ENCODE results near the gene DOK1.
"Not testable (repeated sequence)": the region's sequence is repeated elsewhere in the genome, so short reads cannot be mapped to it uniquely, and the experiment has no call there.

The DOK1 gene

GRCh38 chr2:74548285-74548899 lies 6.1 kb upstream of the DOK1 start:
- peak overlapping the region; percentile 69 for H3K4me3 ChIP-seq (ENCODE audit: low read depth, low read length)

DNA sequence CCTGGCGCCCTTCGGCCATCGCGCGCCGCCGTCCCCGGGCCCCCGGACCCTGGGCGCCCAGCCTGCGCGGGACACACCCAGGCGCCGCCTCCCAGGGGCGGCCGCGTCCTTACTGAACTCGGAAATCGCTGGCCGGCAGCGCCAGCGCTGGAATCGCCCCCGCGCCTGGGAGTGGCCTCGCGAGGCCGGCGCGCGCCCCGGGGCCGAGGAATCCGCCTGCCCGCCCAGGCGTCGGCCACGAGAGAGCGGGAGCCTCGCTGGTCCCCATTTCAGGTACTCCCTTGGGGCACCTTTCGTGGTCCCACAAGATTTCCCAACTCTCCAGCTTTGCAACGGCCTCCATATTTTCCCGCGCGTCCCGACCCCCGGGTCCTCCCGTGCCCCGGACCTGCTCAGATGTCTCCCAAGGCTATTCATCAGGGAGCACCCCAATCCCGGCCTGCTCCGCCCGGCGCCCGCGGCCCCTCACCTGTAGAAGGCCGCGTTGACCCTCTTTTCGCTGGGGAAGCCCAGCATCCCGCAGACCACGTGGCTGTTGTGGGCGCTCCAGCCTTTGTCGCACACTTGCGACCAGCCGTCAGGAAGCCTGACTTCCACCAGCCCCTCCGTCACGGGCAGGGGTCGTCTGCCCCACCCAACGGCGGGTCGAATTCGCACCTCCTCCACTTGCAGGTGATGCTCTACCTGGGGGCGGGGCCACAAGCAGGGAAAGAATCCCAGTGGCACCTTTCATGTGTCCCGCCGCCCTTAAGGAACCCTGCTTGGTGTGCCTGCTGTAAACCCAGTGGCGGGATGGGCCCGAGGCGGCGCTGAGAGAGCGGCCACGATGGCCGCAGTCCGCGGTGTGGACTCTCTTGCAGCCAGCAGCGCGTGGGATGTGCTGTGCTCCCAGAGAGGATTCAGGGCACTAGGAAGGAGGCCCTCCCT lies 5.4 kb upstream of the DOK1 start:
- peak overlapping the region; percentile 69 for H3K4me3 ChIP-seq (ENCODE audit: low read depth, low read length)

GRCh38 chr2:74550231-74550630 lies 4.3 kb upstream of the DOK1 start:
- H3K4me3 ChIP-seq (ENCODE audit: low read depth, low read length) = no peak overlapping the region

- H3K4me3 ChIP-seq (ENCODE audit: low read depth, low read length) = no peak overlapping the region
Measured at GRCh38 chr2:74551530-74551929, 3.0 kb upstream of the DOK1 start.

- no peak overlapping the region for H3K4me3 ChIP-seq (ENCODE audit: low read depth, low read length)
Measured at GRCh38 chr2:74551942-74552913, 2.3 kb upstream of the DOK1 start.

GRCh38 chr2:74552914-74553811 lies 1.4 kb upstream of the DOK1 start:
- peak overlapping the region; percentile 88 for H3K4me3 ChIP-seq (ENCODE audit: low read depth, low read length)

- peak overlapping the region; percentile 88 for H3K4me3 ChIP-seq (ENCODE audit: low read depth, low read length)
Measured at GRCh38 chr2:74554820-74555531, 456 bp downstream of the DOK1 start.

GRCh38 chr2:74555610-74556103 lies 1.1 kb downstream of the DOK1 start:
- H3K4me3 ChIP-seq (ENCODE audit: low read depth, low read length) = peak overlapping the region; percentile 88

- no peak overlapping the region for H3K4me3 ChIP-seq (ENCODE audit: low read depth, low read length)
Measured at GRCh38 chr2:74556159-74556558, 1.6 kb downstream of the DOK1 start.

- H3K4me3 ChIP-seq (ENCODE audit: low read depth, low read length) = no peak overlapping the region
Measured at GRCh38 chr2:74556831-74557370, 2.4 kb downstream of the DOK1 start.

- no peak overlapping the region for H3K4me3 ChIP-seq (ENCODE audit: low read depth, low read length)
Measured at GRCh38 chr2:74558284-74559230, 4.0 kb downstream of the DOK1 start.

GRCh38 chr2:74559912-74560311 lies 5.4 kb downstream of the DOK1 start:
- no peak overlapping the region for H3K4me3 ChIP-seq (ENCODE audit: low read depth, low read length)

- H3K4me3 ChIP-seq (ENCODE audit: low read depth, low read length) = no peak overlapping the region
Measured at GRCh38 chr2:74560591-74560990, 6.1 kb downstream of the DOK1 start.

DNA sequence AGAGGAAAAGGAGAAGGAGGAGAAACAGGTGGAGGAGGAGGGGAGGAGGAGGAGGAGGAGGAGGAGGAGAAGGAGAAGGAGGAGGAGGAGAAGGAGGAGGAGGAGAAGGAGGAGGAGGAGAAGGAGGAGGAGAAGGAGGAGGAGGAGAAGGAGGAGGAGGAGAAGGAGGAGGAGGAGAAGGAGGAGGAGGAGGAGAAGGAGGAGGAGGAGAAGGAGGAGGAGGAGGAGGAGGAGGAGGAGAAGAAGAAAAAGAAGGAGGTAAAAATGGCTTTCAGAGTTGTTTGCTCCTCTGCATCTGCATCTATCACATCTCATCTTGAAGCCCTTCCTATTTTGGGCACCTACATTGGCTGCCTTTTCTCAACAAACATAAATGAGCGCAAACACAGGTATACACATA lies 6.5 kb downstream of the DOK1 start:
- not testable (repeated sequence) for H3K4me3 ChIP-seq (ENCODE audit: low read depth, low read length)

GRCh38 chr2:74562126-74562775 lies 7.7 kb downstream of the DOK1 start:
- H3K4me3 ChIP-seq (ENCODE audit: low read depth, low read length) = no peak overlapping the region

GRCh38 chr2:74564222-74564621 lies 9.7 kb downstream of the DOK1 start:
- H3K4me3 ChIP-seq (ENCODE audit: low read depth, low read length) = no peak overlapping the region

GRCh38 chr2:74566076-74566753 lies 11.7 kb downstream of the DOK1 start:
- H3K4me3 ChIP-seq (ENCODE audit: low read depth, low read length) = no peak overlapping the region

Data from iPS-11a (cell line).